Panc1 (cell line): ENCODE data around the gene RMND5A. TPM values are rescaled to one million over a fixed set of nuclear protein-coding genes. Genes with fewer than 3 reads are reported as not detected.

Experiments used
- ATAC-seq: fragments of 200-7000 bp; cut with Tn5 transposase; 2 replicates; pipeline ENCODE4 v1.9.1; 2020; ENCODE audit warnings: mild to moderate bottlenecking, moderate library complexity
- BruUV-seq: library from RNA; stranded (reverse); fragments of 400-500 nt; replicated peaks from 2 replicates; lab custom pipeline; 2021; lab: Mats Ljungman, UMichigan
- CTCF ChIA-PET: fragments of 300-600 bp; sonication (Branson Sonifier 250); formaldehyde crosslinking; loops from one replicate; lab custom pipeline; 2022; ENCODE audit warnings: antibody characterized with exemption; lab: Charles Lee
- POLR2A ChIA-PET: fragments of 300-600 bp; sonication (Branson Sonifier 250); formaldehyde crosslinking; loops from one replicate; lab custom pipeline; 2022; ENCODE audit warnings: antibody characterized with exemption; lab: Charles Lee
- DNase-seq: peaks from one replicate; pipeline ENCODE4 v3.0.0-alpha.2; 2010; ENCODE audit warnings: low read depth, low spot score
- H3K27ac ChIP-seq: 2 replicates; pipeline ENCODE4 v1.5.1; 2011; ENCODE audit warnings: mild to moderate bottlenecking, low read length, inconsistent platforms
- H3K27me3 ChIP-seq: fragments of 200-500 bp; sonication (Bioruptor generic); 2 replicates; pipeline ENCODE4 v1.6.0; 2014; ENCODE audit warnings: low read length, inconsistent platforms; ENCODE audit not compliant: control insufficient read depth, insufficient read depth
- H3K36me3 ChIP-seq: fragments of 200-500 bp; sonication (Bioruptor generic); 2 replicates; pipeline ENCODE4 v1.5.1; 2014; ENCODE audit warnings: inconsistent platforms, mild to moderate bottlenecking, low read length, moderate library complexity; ENCODE audit not compliant: control insufficient read depth, insufficient read depth
- H3K4me1 ChIP-seq: 2 replicates; pipeline ENCODE4 v1.5.1; 2011; ENCODE audit warnings: inconsistent platforms, mild to moderate bottlenecking, low read length, moderate library complexity; ENCODE audit not compliant: control insufficient read depth, insufficient read depth
- H3K4me3 ChIP-seq, 2 experiments: 2 replicates each; pipeline ENCODE4 v1.5.1; 2011 to 2012; ENCODE audit warnings: low read depth in 2 of 2, low read length in 2 of 2, mild to moderate bottlenecking in 2 of 2, inconsistent platforms in 1 of 2, moderate library complexity in 1 of 2
- H3K9me3 ChIP-seq: fragments of 200-500 bp; sonication (Bioruptor generic); 2 replicates; pipeline ENCODE4 v1.5.1; 2014; ENCODE audit warnings: low read depth, mild to moderate bottlenecking, inconsistent platforms, low read length, moderate library complexity; ENCODE audit not compliant: control insufficient read depth, insufficient read depth
- CTCF ChIP-seq: fragments of 450-650 bp; IDR thresholded peaks from 2 replicates; pipeline ENCODE4 v1.5.1; 2017; ENCODE audit warnings: mild to moderate bottlenecking
- POLR2AphosphoS5 ChIP-seq: IDR thresholded peaks from 2 replicates; pipeline ENCODE4 v1.6.1; 2012; ENCODE audit warnings: mild to moderate bottlenecking, low read depth, low read length, moderate library complexity
- REST ChIP-seq, 2 experiments: IDR thresholded peaks; 2 replicates each; pipeline ENCODE4 v1.6.1; 2011 to 2012; ENCODE audit warnings: low read depth in 2 of 2, control low read depth in 1 of 2, low read length in 1 of 2, mild to moderate bottlenecking in 1 of 2, moderate library complexity in 1 of 2; ENCODE audit not compliant: insufficient read depth in 1 of 2
- SIN3A ChIP-seq: IDR thresholded peaks from 2 replicates; pipeline ENCODE4 v1.6.1; 2012; ENCODE audit warnings: low read depth, mild to moderate bottlenecking, low read length, moderate library complexity, borderline replicate concordance; ENCODE audit not compliant: insufficient read depth
- TCF7L2 ChIP-seq: IDR thresholded peaks from 2 replicates; pipeline ENCODE4 v1.6.1; 2011; ENCODE audit warnings: mild to moderate bottlenecking, low read depth, low read length, inconsistent platforms
- in situ Hi-C: cut with HindIII; loops from 2 replicates; pipeline ENCODE4 v1.10.0; 2016; ENCODE audit warnings: low sequenced_read_pairs, low pct_unique_long_range_greater_than_20kb
- intact Hi-C: fragments of 100-400 bp; cut with micrococcal nuclease; formaldehyde crosslinking; loops from one replicate; pipeline ENCODE4 v1.10.0; 2022; ENCODE audit not compliant: unreplicated experiment
- total RNA-seq: library from RNA; stranded (reverse); gene quantifications from one replicate; pipeline ENCODE4 v1.2.1, GENCODE V29; 2021; ENCODE audit not compliant: unreplicated experiment

RMND5A gene
- total RNA-seq, 1 experiment from 2014 or later = 42.8 TPM

GRCh38 chr2:86764661-86765309 lies 44.7 kb downstream of the RMND5A start:
- Histone ChIP-seq H3K9me3 (no peaks in the 10 kb centered on the region), H3K27me3 (no peaks in the 10 kb centered on the region), H3K4me1 (0 out of 2 replicates have a peak, but pooled peaks cover 3% of the 10 kb centered on the region), H3K36me3 (peaks cover 4% of the 10 kb centered on the region), H3K27ac (no peak overlapping the region), H3K4me3 (no peak overlapping the region)
- ATAC-seq (peak; percentile 84), DNase-seq (peak; percentile 28)
- BruUV-seq = no TSS peak
- TF ChIP-seq TCF7L2 = no peak
- TF ChIP-seq CTCF = peak; percentile 77
- in situ Hi-C loops = no loop called here
- CTCF ChIA-PET = no interaction called here
- intact Hi-C loops = no loop called here
- POLR2A ChIA-PET = interaction anchor here (0.6 kb wide), 1 partner anchor 87 kb away, joined by 6 read pairs; no protein-coding TSS in a partner anchor

GRCh38 chr2:86765310-86765695 lies 45.2 kb downstream of the RMND5A start:
- Histone ChIP-seq H3K9me3 (no peaks in the 10 kb centered on the region), H3K36me3 (peaks cover 7% of the 10 kb centered on the region), H3K27ac (no peak overlapping the region), H3K27me3 (no peaks in the 10 kb centered on the region), H3K4me3 (no peak overlapping the region), H3K4me1 (0 out of 2 replicates have a peak, but pooled peaks cover 3% of the 10 kb centered on the region)
- intact Hi-C loops (no loop called here), in situ Hi-C loops (no loop called here)
- ATAC-seq (no peak), DNase-seq (no peak)
- ChIA-PET POLR2A (no interaction called here), CTCF (no interaction called here)
- no TSS peak for BruUV-seq
- no peak for TF ChIP-seq REST (IDR thresholded peaks at IDR 0.05; ENCODE audit: insufficient read depth in 1 of 2, low read depth in 2 of 2, low read length in 1 of 2)
- no peak for TF ChIP-seq POLR2AphosphoS5
- TF ChIP-seq TCF7L2 = no peak
- no peak for TF ChIP-seq CTCF
- TF ChIP-seq SIN3A = no peak
